Stimulated activated CD4-positive, alpha-beta T cell treated with anti-CD3 and anti-CD28 coated beads, Interleukin-1b, Interleukin-23, amount 100 ng/mL, for 24 hours (primary cell): ENCODE measurements around the gene DNAH14.

Source experiments
- DNase-seq, 4 experiments: peaks; one replicate each; pipeline ENCODE4 v3.0.0-alpha.2; 2020; ENCODE audit warnings: low read depth in 4 of 4, low spot score in 1 of 4

Gene DNAH14

DNA sequence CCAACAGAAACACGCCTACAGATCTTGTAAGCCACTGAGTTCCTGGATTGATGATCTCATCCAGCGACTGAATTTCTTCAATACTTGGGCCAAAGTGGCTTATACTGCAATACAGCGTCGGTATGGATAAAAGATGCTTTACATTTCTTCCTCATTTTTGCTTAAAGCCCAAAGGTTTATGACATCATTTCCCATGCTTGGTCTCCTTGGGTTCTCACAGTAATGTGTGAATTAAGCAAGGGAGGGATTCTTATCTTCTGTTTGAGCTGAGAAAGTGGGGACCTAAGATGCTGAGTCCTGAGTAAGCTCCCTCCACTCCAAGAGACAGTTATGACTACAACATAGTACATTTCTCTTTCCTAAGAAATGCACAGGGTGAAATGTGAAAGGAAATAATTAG lies 458.9 kb downstream of the DNAH14 start:
- DNase-seq = no peak

DNA sequence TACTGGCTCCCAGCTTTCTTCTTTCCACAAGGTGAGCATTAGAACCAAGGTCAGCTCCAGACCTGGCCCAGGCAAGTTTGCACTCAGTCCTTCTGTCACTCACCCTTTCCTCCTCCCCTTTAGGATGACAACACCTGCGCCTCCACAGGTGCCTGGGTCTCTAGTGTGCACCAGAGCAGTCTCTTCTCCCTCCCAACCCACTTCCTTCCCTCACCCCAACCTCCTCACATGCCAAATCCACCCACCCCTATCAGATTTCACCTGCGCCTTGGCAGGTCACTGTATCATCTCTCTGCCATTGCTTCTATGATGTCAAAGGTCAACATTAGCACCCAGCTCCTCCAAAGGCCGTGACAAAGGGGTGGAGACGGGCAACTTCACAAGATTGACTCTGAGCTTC lies 460.4 kb downstream of the DNAH14 start:
- no peak for DNase-seq

- DNase-seq = no peak
Measured at GRCh38 chr1:225396357-225396756, 466.9 kb downstream of the DNAH14 start.

- DNase-seq = no peak
Measured at GRCh38 chr1:225400968-225401367, 471.5 kb downstream of the DNAH14 start.

DNA sequence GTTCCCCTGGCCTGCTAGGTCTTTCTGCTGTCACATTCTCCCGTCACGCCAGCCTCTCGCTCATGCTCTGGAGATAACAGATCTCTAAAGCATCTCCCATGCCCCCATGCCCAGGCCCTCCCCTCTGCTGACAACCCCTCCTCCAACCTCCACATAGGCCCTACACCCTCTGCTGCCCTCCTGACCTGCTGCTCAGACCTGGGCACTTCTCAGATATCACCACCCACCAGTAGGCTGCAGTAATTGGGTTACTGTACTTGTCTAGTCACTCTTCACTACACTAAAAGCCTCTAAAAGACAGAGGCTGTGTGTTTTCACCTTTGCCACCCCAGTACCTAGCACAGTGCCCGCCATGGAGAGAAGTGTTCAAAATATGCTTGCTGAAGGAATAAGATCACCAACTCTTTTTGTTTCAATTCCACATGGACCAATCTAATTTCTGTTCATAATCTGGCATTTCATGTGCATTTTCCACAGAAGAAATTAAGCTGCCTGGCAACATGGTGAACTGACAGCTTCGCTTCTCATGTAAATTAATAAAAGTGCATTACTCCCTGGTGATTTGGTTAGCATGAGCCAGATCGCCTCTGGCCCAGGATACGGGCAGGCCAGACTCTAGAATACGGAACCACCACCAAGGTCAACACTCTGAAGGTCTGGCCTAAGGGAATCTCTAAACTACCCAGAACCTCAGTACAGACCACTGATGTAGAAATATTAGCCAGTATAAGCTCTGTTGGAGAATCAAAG lies 477.7 kb downstream of the DNAH14 start:
- DNase-seq = no peak

GRCh38 chr1:225407755-225408154 lies 478.3 kb downstream of the DNAH14 start:
- DNase-seq = no peak

- no peak for DNase-seq
Measured at GRCh38 chr1:225408249-225408648, 478.8 kb downstream of the DNAH14 start.

- no peak for DNase-seq
Measured at GRCh38 chr1:225409051-225409450, 479.6 kb downstream of the DNAH14 start.

DNA sequence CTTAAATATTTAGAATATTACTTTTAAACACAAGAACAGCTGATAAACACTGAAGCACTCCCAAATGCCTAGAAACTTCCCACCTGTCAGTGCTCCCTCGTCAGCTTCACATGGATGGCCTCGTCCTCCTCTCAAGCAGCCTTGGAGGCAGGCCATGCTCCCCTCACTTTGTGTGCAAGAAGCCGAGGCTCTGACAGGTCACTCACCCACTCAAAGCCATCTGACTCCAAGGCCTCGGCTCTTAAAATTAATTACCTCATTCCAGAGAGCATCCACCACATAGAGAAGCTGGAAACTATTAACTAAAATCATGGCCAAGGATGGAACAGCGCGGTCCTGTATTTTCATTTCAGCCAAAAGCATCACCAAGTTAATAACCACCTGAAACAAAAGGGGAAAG lies 480.6 kb downstream of the DNAH14 start:
- DNase-seq = no peak

DNA sequence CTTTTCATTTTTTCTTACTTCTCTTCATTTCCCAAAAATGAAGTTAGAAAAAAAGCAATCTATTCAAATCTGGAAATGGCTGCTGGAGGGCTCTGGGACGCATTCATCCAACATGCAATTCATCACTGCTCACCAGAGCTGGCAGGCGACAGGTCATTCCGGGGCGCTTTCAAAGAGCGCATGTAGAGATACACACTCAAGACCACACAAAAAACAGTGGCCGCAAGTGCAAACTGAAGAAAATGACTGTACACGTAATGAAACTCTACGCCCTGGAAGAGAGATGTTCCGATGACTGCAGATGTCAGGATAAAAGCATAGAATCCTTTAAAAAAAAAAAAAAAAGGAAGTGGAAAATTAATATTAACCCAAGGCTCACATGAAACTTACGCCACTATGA lies 482.8 kb downstream of the DNAH14 start:
- no peak for DNase-seq

- no peak for DNase-seq
Measured at GRCh38 chr1:225412803-225413351, 483.4 kb downstream of the DNAH14 start.

DNA sequence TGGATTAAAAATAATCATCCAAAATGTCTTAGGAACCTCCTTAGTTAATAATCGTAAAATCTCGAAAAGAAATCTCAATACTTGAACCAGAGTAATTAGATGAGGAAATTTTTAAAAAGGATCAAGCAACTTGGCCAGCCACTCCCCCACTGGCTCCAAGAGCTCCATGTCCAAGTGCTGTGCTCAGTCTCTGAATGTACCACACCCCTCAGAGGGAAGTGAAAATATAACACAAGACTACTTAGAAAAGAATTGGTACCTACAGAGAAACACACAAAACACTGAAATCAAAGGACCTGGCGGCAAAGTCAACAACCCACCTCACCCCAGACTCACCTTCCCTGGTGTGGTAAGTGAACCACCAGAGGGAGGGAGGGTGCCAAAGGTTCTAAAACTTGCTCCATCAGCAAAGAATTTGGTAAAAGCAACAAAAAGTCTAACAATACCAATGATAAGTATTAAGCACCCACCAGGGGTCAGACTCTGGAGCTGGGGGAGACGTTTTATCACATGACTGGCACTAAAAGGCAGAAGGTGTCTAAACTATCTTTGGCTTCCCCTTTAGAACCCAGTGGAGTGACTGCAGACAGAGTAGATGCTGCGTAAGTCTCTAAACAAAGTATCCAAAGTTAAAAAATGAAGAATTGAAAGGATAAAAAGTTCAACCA lies 484.4 kb downstream of the DNAH14 start:
- DNase-seq = no peak

- no peak for DNase-seq
Measured at GRCh38 chr1:225415307-225415706, 485.8 kb downstream of the DNAH14 start.

DNA sequence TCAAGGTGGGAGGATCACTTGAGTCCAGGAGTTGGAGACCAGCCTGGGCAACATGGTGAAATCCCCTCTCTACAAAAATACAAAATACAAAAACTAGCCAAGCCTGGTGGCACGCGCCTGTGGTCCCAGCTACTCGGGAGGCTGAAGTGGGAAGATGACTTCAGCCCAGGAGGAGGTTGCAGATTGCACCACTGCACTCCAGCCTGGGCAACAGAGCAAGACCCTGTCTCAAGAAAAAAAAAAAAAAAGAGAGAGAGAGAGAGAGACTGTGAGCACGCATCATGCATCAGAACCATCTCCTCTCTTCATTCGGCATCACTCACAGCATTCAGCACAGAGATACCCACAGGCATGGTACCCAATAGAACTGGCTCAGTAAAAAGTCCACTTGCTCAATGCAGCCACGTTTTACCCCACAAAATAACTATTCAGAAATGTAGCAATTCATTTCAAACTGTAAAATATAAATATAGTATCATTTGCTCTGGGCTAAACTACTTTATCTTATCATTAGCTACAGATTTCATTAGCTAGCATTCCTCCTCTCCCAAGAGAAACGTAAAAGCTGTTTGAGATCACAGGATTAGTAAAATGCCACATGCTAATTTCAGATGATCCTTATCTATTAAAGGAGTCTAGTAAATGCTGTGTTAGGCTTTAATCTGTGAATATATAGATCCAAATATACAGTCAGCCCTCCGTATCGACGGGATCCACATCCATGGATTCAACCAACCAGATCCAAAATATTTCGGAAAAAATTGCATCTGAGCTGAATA lies 486.7 kb downstream of the DNAH14 start:
- no peak for DNase-seq

- no peak for DNase-seq
Measured at GRCh38 chr1:225418059-225418458, 488.6 kb downstream of the DNAH14 start.

- no peak for DNase-seq
Measured at GRCh38 chr1:225418598-225418997, 489.1 kb downstream of the DNAH14 start.

- DNase-seq = no peak
Measured at GRCh38 chr1:225422031-225422605, 492.6 kb downstream of the DNAH14 start.

- no peak for DNase-seq
Measured at GRCh38 chr1:225422795-225423517, 493.5 kb downstream of the DNAH14 start.

DNA sequence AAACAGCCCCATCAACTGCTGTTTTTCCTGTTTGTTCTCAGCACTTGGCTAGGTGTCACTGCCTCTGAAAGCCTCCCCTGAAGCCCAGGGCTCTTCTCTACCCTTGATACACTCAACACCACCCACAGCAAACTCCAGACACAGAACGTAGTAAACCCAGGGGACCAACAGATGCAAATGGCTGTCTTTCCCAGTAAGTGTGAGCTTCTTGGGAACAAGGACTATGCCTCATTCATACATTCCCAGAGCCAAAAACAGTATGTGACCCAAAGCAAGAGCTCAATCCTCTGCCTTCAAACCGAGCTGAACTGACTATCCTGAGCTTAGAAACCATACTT lies 494.0 kb downstream of the DNAH14 start:
- no peak for DNase-seq

DNA sequence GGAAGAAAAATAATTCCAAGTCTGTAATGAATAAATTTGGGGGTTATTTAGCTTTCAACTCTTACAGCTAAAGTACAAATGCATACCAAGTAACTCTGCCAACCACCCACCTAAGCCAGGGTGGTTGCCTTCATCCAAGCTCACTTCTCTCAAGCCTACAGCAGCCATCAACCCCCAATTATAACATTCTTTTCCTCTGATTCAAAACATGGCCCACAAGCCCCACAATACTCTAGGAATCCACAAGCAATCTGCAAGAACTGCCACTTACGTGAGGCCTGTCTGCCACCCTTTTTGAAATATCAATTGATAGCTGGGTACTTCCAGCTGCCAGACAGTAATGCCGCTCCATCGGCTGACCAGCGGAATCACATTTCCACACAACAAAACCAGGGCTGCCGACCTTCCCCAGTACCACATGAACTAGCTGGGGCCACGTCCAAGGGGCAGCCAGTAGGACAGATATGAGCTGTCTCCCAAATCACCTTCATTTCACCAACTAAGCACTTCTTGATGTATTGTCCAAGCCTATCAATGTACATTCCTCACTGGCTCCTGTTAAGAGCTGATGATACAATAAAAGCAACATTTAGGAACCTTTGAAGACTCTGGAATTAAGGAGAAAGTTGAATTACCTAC lies 495.2 kb downstream of the DNAH14 start:
- no peak for DNase-seq
